BLaER1 (cell line): ENCODE results near the gene ZMYND11.
A peak's percentile ranks its signal among the peaks of the same experiment; 100 is the strongest.

Experiments used
- H3K27ac ChIP-seq: shearing (Covaris generic); formaldehyde crosslinking; 2 replicates; pipeline ENCODE4 v1.8.1; 2022
- H3K27me3 ChIP-seq: shearing (Covaris generic); formaldehyde crosslinking; 2 replicates; pipeline ENCODE4 v1.8.1; 2022
- H3K36me3 ChIP-seq: shearing (Covaris generic); formaldehyde crosslinking; 2 replicates; pipeline ENCODE4 v1.8.1; 2022
- H3K4me1 ChIP-seq: shearing (Covaris generic); formaldehyde crosslinking; 2 replicates; pipeline ENCODE4 v1.8.1; 2022
- H3K4me2 ChIP-seq: shearing (Covaris generic); formaldehyde crosslinking; 2 replicates; pipeline ENCODE4 v1.8.1; 2022
- H3K4me3 ChIP-seq: shearing (Covaris generic); formaldehyde crosslinking; 2 replicates; pipeline ENCODE4 v1.8.1; 2022
- H3K9ac ChIP-seq: shearing (Covaris generic); formaldehyde crosslinking; 2 replicates; pipeline ENCODE4 v1.8.1; 2022
- H3K9me3 ChIP-seq: shearing (Covaris generic); formaldehyde crosslinking; 2 replicates; pipeline ENCODE4 v1.8.1; 2022
- H4K20me1 ChIP-seq: shearing (Covaris generic); formaldehyde crosslinking; 2 replicates; pipeline ENCODE4 v1.8.1; 2022
- Cebpa-rat ChIP-seq: shearing (Covaris generic); IDR thresholded peaks from 2 replicates; pipeline ENCODE4 v1.8.1; 2022

The ZMYND11 gene

DNA sequence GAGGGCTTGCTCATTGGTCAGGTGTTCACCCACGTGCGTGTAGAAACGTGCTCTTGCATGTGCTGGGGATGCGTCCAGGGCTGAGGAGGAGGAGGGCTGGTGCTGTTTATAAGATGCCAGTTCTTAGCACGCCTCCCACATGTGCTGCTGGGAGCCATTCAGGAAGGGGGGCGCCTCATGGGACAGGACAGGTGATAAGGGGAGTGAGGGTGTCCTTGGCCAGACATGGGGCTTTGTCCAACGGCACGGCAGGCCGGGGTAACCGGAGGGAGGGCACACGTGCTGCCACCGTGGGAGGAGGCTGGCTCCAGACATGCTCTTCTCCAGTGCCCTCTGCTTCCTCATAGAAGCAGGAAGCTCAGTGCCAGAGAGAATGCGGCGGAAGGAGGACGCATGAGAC is 150.0 kb downstream of the ZMYND11 start:
- Histone ChIP-seq H3K4me3 (no peak overlapping the region), H3K4me2 (no peak overlapping the region), H4K20me1 (no peaks in the 10 kb centered on the region), H3K9ac (no peak overlapping the region), H3K27me3 (no peaks in the 10 kb centered on the region), H3K27ac (no peak overlapping the region), H3K9me3 (no peaks in the 10 kb centered on the region), H3K4me1 (no peaks in the 10 kb centered on the region), H3K36me3 (peaks cover 92% of the 10 kb centered on the region)
- no peak for TF ChIP-seq Cebpa-rat

DNA sequence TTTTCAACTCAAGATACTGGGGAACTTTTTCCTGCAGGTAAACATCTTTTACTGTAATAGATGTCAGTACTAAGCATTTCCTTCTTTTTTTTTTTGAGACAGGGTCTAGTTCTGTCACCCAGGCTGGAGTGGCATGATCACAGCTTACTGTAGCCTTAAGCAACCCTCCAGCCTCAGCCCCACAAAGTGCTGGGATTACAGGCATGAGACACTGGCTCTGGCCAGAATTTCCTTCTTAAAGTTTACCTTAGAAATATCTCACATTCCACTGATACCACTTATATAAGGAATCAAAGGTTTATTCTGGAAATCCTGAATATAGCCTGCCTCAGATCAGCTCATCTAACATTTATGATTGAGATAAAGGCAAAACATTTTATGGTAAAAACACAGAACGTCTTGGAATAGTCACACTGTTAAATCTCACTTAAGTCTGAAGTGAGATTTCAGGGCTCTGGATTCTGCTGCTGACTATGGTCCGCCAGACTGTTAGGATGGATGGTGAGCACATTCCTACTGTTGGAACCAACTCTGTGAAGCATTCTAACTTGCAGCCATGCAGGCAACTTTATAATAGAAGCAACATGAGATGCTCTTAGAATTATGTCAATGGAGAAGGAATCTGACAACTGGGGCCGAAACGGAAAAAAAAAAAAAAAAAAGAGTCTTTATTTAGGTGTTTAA is 151.9 kb downstream of the ZMYND11 start:
- no peaks in the 10 kb centered on the region for H3K27me3 ChIP-seq
- no peak overlapping the region for H3K4me3 ChIP-seq
- H3K9ac ChIP-seq: no peak overlapping the region
- no peak for TF ChIP-seq Cebpa-rat
- no peaks in the 10 kb centered on the region for H4K20me1 ChIP-seq
- no peaks in the 10 kb centered on the region for H3K9me3 ChIP-seq
- H3K4me2 ChIP-seq: no peak overlapping the region
- no peaks in the 10 kb centered on the region for H3K4me1 ChIP-seq
- H3K36me3 ChIP-seq: peaks cover 94% of the 10 kb centered on the region
- H3K27ac ChIP-seq: no peak overlapping the region

DNA sequence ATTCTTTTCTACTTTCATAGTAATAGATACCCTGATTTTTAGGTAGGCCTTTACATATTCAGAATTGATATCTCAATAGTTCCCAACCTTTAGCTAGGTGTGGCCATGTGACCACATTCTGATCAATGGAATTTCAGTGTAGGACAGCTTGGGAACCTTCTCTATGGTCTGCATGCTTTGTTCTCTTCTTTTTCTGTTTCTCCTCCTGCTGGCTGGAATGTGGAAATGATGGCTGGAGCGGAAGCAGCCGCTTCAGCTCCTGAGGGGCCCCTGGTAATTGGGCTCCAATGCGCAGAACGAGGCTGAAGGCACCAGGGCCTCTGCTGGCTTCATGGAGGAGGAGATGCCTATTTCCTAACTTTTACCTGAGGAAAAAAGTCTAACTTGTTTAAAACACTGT is 152.6 kb downstream of the ZMYND11 start:
- Histone ChIP-seq H3K4me1 (peaks cover 6% of the 10 kb centered on the region), H3K36me3 (peaks cover 90% of the 10 kb centered on the region), H3K9ac (no peak overlapping the region), H3K27ac (no peak overlapping the region), H4K20me1 (no peaks in the 10 kb centered on the region), H3K4me3 (no peak overlapping the region), H3K9me3 (no peaks in the 10 kb centered on the region), H3K27me3 (no peaks in the 10 kb centered on the region), H3K4me2 (no peak overlapping the region)
- no peak for TF ChIP-seq Cebpa-rat

DNA sequence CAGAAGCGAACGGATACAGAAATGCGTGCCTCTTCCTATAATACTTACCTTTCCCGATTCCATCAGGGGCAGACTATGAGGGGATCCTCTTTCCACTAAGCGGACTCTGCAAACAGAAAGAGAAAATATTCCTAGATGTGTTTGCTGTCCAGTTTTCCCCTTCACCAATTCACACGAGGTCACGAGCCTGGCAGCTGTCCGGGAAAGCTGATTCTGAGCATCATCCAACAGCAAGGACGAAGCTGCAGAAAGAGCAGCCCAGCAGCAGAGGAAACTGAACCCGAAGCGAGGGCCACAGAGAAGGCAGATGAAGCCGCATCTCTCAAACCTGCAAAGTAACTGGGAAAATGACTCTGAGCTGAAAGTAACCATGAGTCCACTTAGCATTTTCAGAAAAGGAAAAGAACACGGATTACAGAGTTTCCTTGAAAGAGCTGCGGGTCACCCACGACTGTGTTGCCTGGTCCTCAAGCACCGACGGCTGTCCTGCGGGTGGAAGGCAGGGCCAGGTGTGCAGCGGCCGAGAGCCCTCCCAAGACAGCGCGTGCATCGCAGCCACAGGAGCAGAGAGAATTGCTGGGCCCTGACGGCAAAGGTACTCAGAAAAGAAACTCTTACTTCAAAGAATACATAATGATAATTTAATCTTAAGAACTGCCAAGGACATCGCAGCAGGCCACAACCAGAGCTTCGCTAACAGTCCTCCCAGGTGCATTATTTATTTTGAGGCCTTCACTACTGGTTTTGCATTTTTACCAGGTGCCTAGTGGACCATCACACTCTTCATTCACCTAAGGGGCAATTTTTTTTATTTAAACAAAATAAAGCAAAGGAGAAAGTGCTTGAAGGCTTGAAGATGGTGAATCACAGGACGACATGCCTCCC is 153.3 kb downstream of the ZMYND11 start:
- Histone ChIP-seq H3K27ac (no peak overlapping the region), H3K27me3 (no peaks in the 10 kb centered on the region), H3K9me3 (no peaks in the 10 kb centered on the region), H3K4me3 (no peak overlapping the region), H3K4me1 (peaks cover 13% of the 10 kb centered on the region), H3K36me3 (peaks cover 86% of the 10 kb centered on the region), H3K4me2 (no peak overlapping the region), H4K20me1 (no peaks in the 10 kb centered on the region), H3K9ac (no peak overlapping the region)
- no peak for TF ChIP-seq Cebpa-rat

DNA sequence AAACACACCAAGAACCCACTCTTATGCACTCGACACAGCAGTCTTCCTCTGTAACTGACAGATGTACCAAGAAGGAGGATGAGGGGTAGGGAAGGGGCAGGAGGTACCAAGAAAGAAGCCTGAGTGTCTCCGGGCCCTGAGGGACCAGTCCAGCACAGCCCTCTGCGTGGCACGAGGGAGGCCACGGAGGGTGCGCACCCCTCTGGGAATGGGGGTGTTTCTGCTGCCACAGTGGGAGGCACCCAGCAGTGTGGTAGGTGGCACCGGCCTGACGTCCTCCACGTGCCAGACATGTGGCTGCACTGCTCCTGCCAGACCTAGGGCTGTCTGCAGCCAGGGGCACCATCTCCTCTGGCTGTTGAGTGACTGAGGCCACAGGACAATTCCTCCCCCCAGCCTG is 154.3 kb downstream of the ZMYND11 start:
- H3K9me3 ChIP-seq: no peaks in the 10 kb centered on the region
- H3K4me3 ChIP-seq: no peak overlapping the region
- H3K9ac ChIP-seq: no peak overlapping the region
- H3K36me3 ChIP-seq: peaks cover 77% of the 10 kb centered on the region
- H3K4me1 ChIP-seq: peaks cover 24% of the 10 kb centered on the region
- H4K20me1 ChIP-seq: no peaks in the 10 kb centered on the region
- H3K27me3 ChIP-seq: no peaks in the 10 kb centered on the region
- no peak overlapping the region for H3K4me2 ChIP-seq
- H3K27ac ChIP-seq: no peak overlapping the region
- TF ChIP-seq Cebpa-rat: no peak

DNA sequence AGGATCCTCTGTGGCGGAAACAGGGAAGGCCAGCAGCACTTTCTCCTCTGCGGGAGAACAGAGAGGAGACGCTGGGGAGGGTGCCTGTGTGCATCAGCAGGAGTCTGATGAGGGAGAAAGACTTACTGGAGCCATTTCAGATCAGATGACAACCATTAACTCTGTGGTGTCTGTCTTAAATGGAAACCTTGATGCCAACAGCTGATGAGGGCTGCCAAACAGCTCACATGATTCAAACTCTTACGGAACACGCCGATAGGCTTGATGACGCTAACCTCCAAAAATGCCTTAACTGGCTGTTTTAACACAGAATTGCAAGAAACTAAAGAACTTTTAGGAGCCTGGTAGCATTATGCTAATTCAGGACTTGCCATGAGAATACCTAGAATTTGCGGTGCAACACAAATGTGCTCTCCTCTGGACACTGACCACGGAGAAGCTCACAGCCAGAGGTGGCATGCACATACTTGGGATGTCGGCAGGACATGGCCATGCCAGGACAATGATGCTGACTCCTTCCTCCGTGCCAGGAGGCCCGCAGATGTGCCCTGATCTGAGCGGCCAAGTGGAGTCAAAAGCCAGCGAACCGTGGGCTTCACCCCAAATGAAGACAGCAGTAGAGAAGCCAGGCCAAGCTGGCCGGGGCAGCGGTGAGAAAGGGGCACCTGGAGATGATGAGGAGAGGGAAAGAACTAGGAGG is 154.9 kb downstream of the ZMYND11 start:
- Histone ChIP-seq H3K27ac (no peak overlapping the region), H4K20me1 (no peaks in the 10 kb centered on the region), H3K9me3 (no peaks in the 10 kb centered on the region), H3K4me1 (peaks cover 26% of the 10 kb centered on the region), H3K9ac (no peak overlapping the region), H3K4me2 (no peak overlapping the region), H3K36me3 (peaks cover 71% of the 10 kb centered on the region), H3K4me3 (no peak overlapping the region), H3K27me3 (no peaks in the 10 kb centered on the region)
- no peak for TF ChIP-seq Cebpa-rat

DNA sequence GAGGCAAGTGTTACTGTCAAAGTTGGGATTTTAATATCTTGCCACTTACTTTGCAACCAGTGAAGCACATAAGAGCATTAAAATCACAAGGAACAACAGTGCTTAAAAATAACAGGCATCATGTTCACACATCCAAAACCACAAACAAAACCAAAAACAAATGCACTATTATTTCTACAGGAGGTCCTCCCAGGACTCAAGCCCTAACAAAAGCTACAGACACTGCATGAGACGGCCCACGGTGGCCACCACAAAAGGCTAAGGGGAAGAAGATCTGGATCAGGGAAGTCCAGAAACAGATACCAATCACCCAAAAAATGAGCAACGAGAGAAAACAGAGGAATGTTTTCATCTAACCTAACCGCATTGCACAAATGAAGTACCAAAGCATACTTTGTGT is 158.4 kb downstream of the ZMYND11 start:
- H3K4me3 ChIP-seq: no peak overlapping the region
- no peak overlapping the region for H3K9ac ChIP-seq
- H3K36me3 ChIP-seq: peaks cover 45% of the 10 kb centered on the region
- no peaks in the 10 kb centered on the region for H3K27me3 ChIP-seq
- 0 out of 2 replicates have a peak, but pooled peaks cover 4% of the 10 kb centered on the region for H3K9me3 ChIP-seq
- H4K20me1 ChIP-seq: no peaks in the 10 kb centered on the region
- peak overlapping the region; percentile 65 for H3K4me2 ChIP-seq
- H3K4me1 ChIP-seq: peaks cover 26% of the 10 kb centered on the region
- no peak overlapping the region for H3K27ac ChIP-seq
- TF ChIP-seq Cebpa-rat: no peak

DNA sequence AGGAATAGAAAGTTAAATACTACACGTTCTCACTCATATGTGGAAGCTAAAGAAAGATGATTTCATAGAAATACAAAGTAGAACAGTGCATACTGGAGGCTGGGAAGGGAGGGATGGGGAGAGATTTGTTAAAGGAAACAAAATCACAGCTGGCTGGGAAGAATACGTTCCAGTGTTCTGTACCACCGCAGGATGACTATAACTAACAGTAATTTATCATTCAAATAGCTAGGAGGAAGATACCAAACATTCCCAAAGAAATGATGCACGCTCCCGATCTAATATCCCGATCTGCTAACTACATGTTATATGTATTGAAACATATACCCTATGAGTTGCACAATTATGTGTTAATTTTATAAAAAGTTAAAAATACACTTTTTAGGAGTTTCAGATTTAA is 162.3 kb downstream of the ZMYND11 start:
- Histone ChIP-seq H3K27ac (no peak overlapping the region), H3K9ac (no peak overlapping the region), H3K9me3 (peaks cover 22% of the 10 kb centered on the region; the same call in 1 of the 2 replicates), H4K20me1 (no peaks in the 10 kb centered on the region), H3K36me3 (peaks cover 35% of the 10 kb centered on the region), H3K4me2 (no peak overlapping the region), H3K4me1 (peaks cover 39% of the 10 kb centered on the region), H3K4me3 (no peak overlapping the region), H3K27me3 (no peaks in the 10 kb centered on the region)
- TF ChIP-seq Cebpa-rat: no peak

DNA sequence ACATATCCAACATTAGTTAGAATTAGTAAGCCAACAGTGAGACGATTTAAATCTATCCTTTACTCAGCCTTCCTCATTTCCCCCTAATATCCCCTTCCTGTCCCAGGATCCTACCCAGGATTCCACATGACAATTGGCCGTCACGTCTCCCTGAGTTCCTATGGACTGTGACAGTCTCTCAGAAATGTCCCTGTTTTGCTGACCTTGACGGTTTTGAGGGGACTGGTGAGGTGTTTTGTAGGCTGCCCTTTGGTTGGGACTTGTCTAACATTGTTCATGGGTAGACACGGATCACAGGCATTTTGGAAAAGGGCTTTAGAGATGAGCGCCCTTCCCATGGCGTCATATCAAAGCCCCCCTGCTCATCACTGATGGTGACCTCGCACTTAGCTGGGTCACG is 162.8 kb downstream of the ZMYND11 start:
- no peak for TF ChIP-seq Cebpa-rat
- Histone ChIP-seq H3K27me3 (no peaks in the 10 kb centered on the region), H3K4me2 (no peak overlapping the region), H3K4me3 (no peak overlapping the region), H3K9me3 (peaks cover 23% of the 10 kb centered on the region; the same call in 1 of the 2 replicates), H3K4me1 (peaks cover 35% of the 10 kb centered on the region), H3K27ac (no peak overlapping the region), H3K9ac (no peak overlapping the region), H4K20me1 (no peaks in the 10 kb centered on the region), H3K36me3 (peaks cover 39% of the 10 kb centered on the region)

DNA sequence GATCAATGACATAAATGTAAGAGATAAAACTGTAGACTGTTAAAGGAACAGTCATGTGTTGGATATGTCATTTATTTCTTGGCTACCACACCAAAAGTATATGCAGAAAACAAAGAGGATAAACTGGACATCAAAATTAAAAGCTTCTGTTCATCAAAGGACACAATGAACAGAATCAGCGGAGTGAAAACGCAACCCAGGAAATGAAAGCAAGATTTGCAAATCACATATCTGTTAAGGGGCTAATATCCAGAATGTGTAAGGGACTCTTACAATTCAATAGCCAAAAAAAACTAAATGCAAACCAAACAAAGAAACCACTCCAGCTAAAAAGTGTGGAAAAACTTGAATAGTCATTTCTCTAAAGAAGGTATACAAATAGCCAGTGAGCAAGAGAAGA is 164.3 kb downstream of the ZMYND11 start:
- Histone ChIP-seq H3K9ac (no peak overlapping the region), H3K4me3 (no peak overlapping the region), H4K20me1 (no peaks in the 10 kb centered on the region), H3K36me3 (peaks cover 47% of the 10 kb centered on the region), H3K4me2 (peak overlapping the region; percentile 35), H3K27ac (no peak overlapping the region), H3K4me1 (peaks cover 20% of the 10 kb centered on the region), H3K27me3 (no peaks in the 10 kb centered on the region), H3K9me3 (peaks cover 23% of the 10 kb centered on the region; the same call in 1 of the 2 replicates)
- TF ChIP-seq Cebpa-rat: no peak
